Endothelial cell of umbilical vein (primary cell): ENCODE measurements around the gene SPRED3. TPM values are rescaled to one million over a fixed set of nuclear protein-coding genes. Genes with fewer than 3 reads are reported as not detected.

ENCODE experiments used
- BruUV-seq: library from RNA; stranded (reverse); fragments of 400-500 nt; replicated peaks from 2 replicates; lab custom pipeline; 2021; lab: Mats Ljungman, UMichigan
- CTCF ChIA-PET: fragments of 300-600, 350-600 bp; sonication (Branson Sonifier 250); formaldehyde crosslinking; loops from one replicate; lab custom pipeline; 2021; ENCODE audit warnings: antibody characterized with exemption, inconsistent platforms; lab: Charles Lee
- POLR2A ChIA-PET: fragments of 300-600, 350-600 bp; sonication (Branson Sonifier 250); formaldehyde crosslinking; loops from one replicate; lab custom pipeline; 2021; ENCODE audit warnings: antibody characterized with exemption, inconsistent platforms; lab: Charles Lee
- DNase-seq: peaks from one replicate; pipeline ENCODE4 v3.0.0-alpha.2; 2011; ENCODE audit warnings: low read depth, low spot score
- FAIRE-seq: peaks from 2 replicates; lab custom pipeline; 2011; peaks lifted over from hg19 to GRCh38; lab: Jason Lieb, UNC
- H2AFZ ChIP-seq: 2 replicates; pipeline ENCODE4 v1.6.0; 2012; ENCODE audit warnings: low read depth, low read length, control low read depth, inconsistent platforms
- H3K27ac ChIP-seq: 2 replicates; pipeline ENCODE4 v1.5.1; 2011; ENCODE audit warnings: low read depth, mild to moderate bottlenecking, control low read depth, low read length, moderate library complexity; ENCODE audit not compliant: insufficient read depth
- H3K27me3 ChIP-seq, 2 experiments: 2 replicates each; pipeline versions ENCODE4 v1.6.0 to v1.6.1; 2011; ENCODE audit warnings: low read length in 2 of 2, mixed read lengths in 1 of 2; ENCODE audit not compliant: control insufficient read depth in 2 of 2, insufficient read depth in 2 of 2
- H3K36me3 ChIP-seq, 2 experiments: 2 replicates in 1 of 2; 3 replicates in 1 of 2; pipeline ENCODE4 v1.5.1; 2011; ENCODE audit warnings: low read length in 2 of 2, mild to moderate bottlenecking in 1 of 2, moderate library complexity in 1 of 2; ENCODE audit not compliant: control insufficient read depth in 2 of 2, insufficient read depth in 2 of 2; ENCODE audit errors: extremely low read depth in 1 of 2
- H3K4me1 ChIP-seq: 3 replicates; pipeline ENCODE4 v1.5.1; 2011; ENCODE audit warnings: mild to moderate bottlenecking, low read length; ENCODE audit not compliant: control insufficient read depth, insufficient read depth; ENCODE audit errors: extremely low read depth
- H3K4me2 ChIP-seq: 2 replicates; pipeline ENCODE4 v1.6.1; 2011; ENCODE audit warnings: low read length, control low read depth, mixed read lengths; ENCODE audit not compliant: insufficient read depth
- H3K4me3 ChIP-seq, 3 experiments: fragments of 200-600 bp in 1 of 3; sonication (generic), shearing (Covaris generic) in 1 of 3; replicated peaks in 1 of 3; 2 replicates each; pipeline ENCODE4 v1.5.1; 2011 to 2016; ENCODE audit warnings: control low read depth in 3 of 3, low read length in 3 of 3, mild to moderate bottlenecking in 2 of 3, inconsistent platforms in 1 of 3, low read depth in 1 of 3, moderate library complexity in 1 of 3; ENCODE audit not compliant: insufficient read depth in 1 of 3
- H3K79me2 ChIP-seq: 2 replicates; pipeline ENCODE4 v1.6.0; 2012; ENCODE audit warnings: low read length, inconsistent platforms; ENCODE audit not compliant: control insufficient read depth, insufficient read depth
- H3K9ac ChIP-seq: replicated peaks from 2 replicates; pipeline ENCODE3; 2011; ENCODE audit warnings: low read length, control low read depth; ENCODE audit not compliant: insufficient read depth; ENCODE audit errors: extremely low read depth
- H3K9me1 ChIP-seq: replicated peaks from 3 replicates; pipeline ENCODE4 v1.6.0; 2011; ENCODE audit warnings: mild to moderate bottlenecking, low read length; ENCODE audit not compliant: control insufficient read depth, insufficient read depth; ENCODE audit errors: extremely low read depth
- H3K9me3 ChIP-seq: replicated peaks from 2 replicates; pipeline ENCODE4 v1.5.1; 2012; ENCODE audit warnings: low read length, inconsistent platforms; ENCODE audit not compliant: control insufficient read depth, insufficient read depth
- H4K20me1 ChIP-seq: replicated peaks from 2 replicates; pipeline ENCODE3; 2011; ENCODE audit warnings: mild to moderate bottlenecking, low read length; ENCODE audit not compliant: control insufficient read depth, insufficient read depth; ENCODE audit errors: extremely low read depth
- EZH2 ChIP-seq: IDR thresholded peaks from 2 replicates; pipeline ENCODE4 v1.6.1; 2012; ENCODE audit warnings: borderline replicate concordance, low read depth, mild to moderate bottlenecking, moderate library complexity, low read length, inconsistent platforms; ENCODE audit not compliant: severe bottlenecking
- FOS ChIP-seq: IDR thresholded peaks from 2 replicates; pipeline ENCODE4 v1.6.1; 2011; ENCODE audit warnings: mild to moderate bottlenecking, low read length, moderate library complexity, borderline replicate concordance; ENCODE audit not compliant: insufficient read depth
- GATA2 ChIP-seq: IDR thresholded peaks from 2 replicates; pipeline ENCODE4 v1.7.0; 2011; ENCODE audit warnings: low read depth, mild to moderate bottlenecking, moderate library complexity, mixed read lengths, low read length; ENCODE audit not compliant: insufficient read length, insufficient read depth
- JUN ChIP-seq: IDR thresholded peaks from 2 replicates; pipeline ENCODE4 v1.6.1; 2011; ENCODE audit warnings: borderline replicate concordance, low read depth; ENCODE audit not compliant: insufficient read length, insufficient read depth
- MAX ChIP-seq: IDR thresholded peaks from 2 replicates; pipeline ENCODE4 v1.6.1; 2011; ENCODE audit not compliant: insufficient read depth, insufficient read length
- MYC ChIP-seq: IDR thresholded peaks from one replicate; pipeline ENCODE4 v1.6.1; 2011; ENCODE audit warnings: mild to moderate bottlenecking, low read depth, low read length
- POLR2A ChIP-seq: IDR thresholded peaks from 2 replicates; pipeline ENCODE4 v1.6.1; 2012; ENCODE audit warnings: low read depth, mild to moderate bottlenecking, control low read depth, low read length
- POLR2AphosphoS5 ChIP-seq: IDR thresholded peaks from 2 replicates; pipeline ENCODE4 v1.6.1; 2012; ENCODE audit warnings: low read depth, mild to moderate bottlenecking, control low read depth, low read length, moderate library complexity; ENCODE audit not compliant: insufficient read depth
- dilution Hi-C: fragments of 300-500 bp; cut with MboI; formaldehyde crosslinking; loops from one replicate; pipeline ENCODE4 v1.15.0; 2019; ENCODE audit warnings: low sequenced_read_pairs; ENCODE audit not compliant: extremely low pct_ligation_motif_present
- intact Hi-C: fragments of 100-400 bp; cut with micrococcal nuclease; formaldehyde crosslinking; loops from one replicate; pipeline ENCODE4 v1.10.0; 2022
- polyA plus RNA-seq, 4 experiments: library from polyadenylated mRNA; depleted of rRNA in 3 of 4; stranded (reverse) in 3 of 4; unstranded in 1 of 4; fragments of >200 nt; gene quantifications; 2 replicates each; pipeline versions ENCODE4 v1.2.1 to v1.2.3, GENCODE V29; 2011 to 2012; ENCODE audit warnings: missing spikeins in 1 of 4
- total RNA-seq: library from RNA; stranded (reverse); gene quantifications from 2 replicates; pipeline ENCODE4 v1.2.3, GENCODE V29; 2021
- TF ChIP-seq, protein P1 (sequence below), 2 donors: IDR thresholded peaks; 1 replicate in 1 of 2; 2 replicates in 1 of 2; pipeline ENCODE4 v1.5.1; 2011; ENCODE audit warnings: low read length in 2 of 2, mild to moderate bottlenecking in 2 of 2, moderate library complexity in 2 of 2, control low read depth in 1 of 2, inconsistent platforms in 1 of 2, low read depth in 1 of 2; ENCODE audit not compliant: insufficient read depth in 1 of 2; ENCODE audit errors: extremely low read depth in 1 of 2

Gene SPRED3
- total and polyA plus RNA-seq, 2 donors (not counting 3 experiments of a cell fraction or from before 2014, with no cell fraction given) = 5.7 to 15.7 TPM

- Histone ChIP-seq H3K4me1 (no peaks in the 10 kb centered on the region), H3K27me3 (peaks cover 4 to 5% of the 10 kb centered on the region in 2 experiments), H2AFZ (no peak overlapping the region), H4K20me1 (no peaks in the 10 kb centered on the region), H3K79me2 (no peaks in the 10 kb centered on the region), H3K9me3 (no peaks in the 10 kb centered on the region), H3K4me2 (no peak overlapping the region), H3K36me3 (no peaks in the 10 kb centered on the region), H3K27ac (no peak overlapping the region), H3K9me1 (no peaks in the 10 kb centered on the region), H3K4me3 (no peak overlapping the region), H3K9ac (no peak overlapping the region)
- intact Hi-C loops = no loop called here
- POLR2A ChIA-PET = no interaction called here
- CTCF ChIA-PET = interaction anchor here (1.1 kb wide), 1 partner anchor 35 kb away, joined by 4 read pairs; the partner anchor contains the start of gene FAM98C
- no peak for TF ChIP-seq MAX
- TF ChIP-seq FOS = no peak
- no peak for TF ChIP-seq POLR2A
- TF ChIP-seq, protein P1, sequence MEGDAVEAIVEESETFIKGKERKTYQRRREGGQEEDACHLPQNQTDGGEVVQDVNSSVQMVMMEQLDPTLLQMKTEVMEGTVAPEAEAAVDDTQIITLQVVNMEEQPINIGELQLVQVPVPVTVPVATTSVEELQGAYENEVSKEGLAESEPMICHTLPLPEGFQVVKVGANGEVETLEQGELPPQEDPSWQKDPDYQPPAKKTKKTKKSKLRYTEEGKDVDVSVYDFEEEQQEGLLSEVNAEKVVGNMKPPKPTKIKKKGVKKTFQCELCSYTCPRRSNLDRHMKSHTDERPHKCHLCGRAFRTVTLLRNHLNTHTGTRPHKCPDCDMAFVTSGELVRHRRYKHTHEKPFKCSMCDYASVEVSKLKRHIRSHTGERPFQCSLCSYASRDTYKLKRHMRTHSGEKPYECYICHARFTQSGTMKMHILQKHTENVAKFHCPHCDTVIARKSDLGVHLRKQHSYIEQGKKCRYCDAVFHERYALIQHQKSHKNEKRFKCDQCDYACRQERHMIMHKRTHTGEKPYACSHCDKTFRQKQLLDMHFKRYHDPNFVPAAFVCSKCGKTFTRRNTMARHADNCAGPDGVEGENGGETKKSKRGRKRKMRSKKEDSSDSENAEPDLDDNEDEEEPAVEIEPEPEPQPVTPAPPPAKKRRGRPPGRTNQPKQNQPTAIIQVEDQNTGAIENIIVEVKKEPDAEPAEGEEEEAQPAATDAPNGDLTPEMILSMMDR (IDR thresholded peaks at IDR 0.05; ENCODE audit: extremely low read depth in 1 of 2, insufficient read depth in 1 of 2, low read depth in 1 of 2, low read length in 2 of 2) = no peak
- dilution Hi-C loops = no loop called here
- no peak for FAIRE-seq
- no peak for DNase-seq
- no TSS peak for BruUV-seq
These were observed 48.8 kb downstream of the SPRED3 start for GRCh38 chr19:38437295-38437694.

DNA sequence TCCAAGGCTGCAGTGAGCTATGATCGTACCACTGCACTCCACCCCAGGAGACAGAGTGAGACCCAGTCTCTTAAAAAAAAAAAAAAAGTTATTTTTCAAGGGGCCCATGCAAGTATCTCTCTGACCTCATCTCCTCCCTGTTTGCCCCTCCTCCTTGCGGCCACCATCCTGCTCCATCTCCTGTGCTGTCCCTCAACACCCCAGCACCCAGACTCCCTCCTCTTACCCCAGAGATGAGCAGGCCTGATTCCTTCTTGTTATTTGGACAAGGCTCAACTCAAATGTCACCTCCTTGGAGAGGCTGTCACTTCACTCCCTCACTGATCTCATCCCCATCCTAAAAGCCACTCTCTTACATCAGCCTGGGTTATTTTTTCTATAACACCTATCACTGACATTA is 49.4 kb downstream of the SPRED3 start:
- TF ChIP-seq MAX (no peak), MYC (no peak), FOS (no peak), GATA2 (no peak), JUN (no peak), POLR2AphosphoS5 (no peak), EZH2 (no peak), POLR2A (no peak)
- TF ChIP-seq, protein P1 (IDR thresholded peaks at IDR 0.05; ENCODE audit: extremely low read depth in 1 of 2, insufficient read depth in 1 of 2, low read depth in 1 of 2, low read length in 2 of 2) = no peak
- Histone ChIP-seq H3K9ac (no peak overlapping the region), H3K27me3 (peaks cover 4 to 5% of the 10 kb centered on the region in 2 experiments), H3K4me3 (no peak overlapping the region), H3K79me2 (no peaks in the 10 kb centered on the region), H2AFZ (no peak overlapping the region), H3K4me2 (no peak overlapping the region), H3K27ac (no peak overlapping the region), H3K9me3 (no peaks in the 10 kb centered on the region), H4K20me1 (no peaks in the 10 kb centered on the region), H3K36me3 (no peaks in the 10 kb centered on the region), H3K9me1 (no peaks in the 10 kb centered on the region), H3K4me1 (no peaks in the 10 kb centered on the region)
- no peak for DNase-seq
- no TSS peak for BruUV-seq
- intact Hi-C loops (no loop called here), dilution Hi-C loops (no loop called here)
- ChIA-PET CTCF (interaction anchor here (1.1 kb wide), 1 partner anchor 35 kb away, joined by 4 read pairs; the partner anchor contains the start of gene FAM98C), POLR2A (no interaction called here)
- no peak for FAIRE-seq
